HG03196 (cell line): Measurements from ENCODE around the gene TMOD1.

Source experiments
- ATAC-seq: cut with Tn5 transposase; IDR thresholded peaks from one replicate; pipeline ENCODE4 v1.9.1; 2021; ENCODE audit not compliant: unreplicated experiment

TMOD1 gene

GRCh38 chr9:97516111-97516510 lies 14.6 kb downstream of the TMOD1 start:
- ATAC-seq, result no peak

- no peak for ATAC-seq
Measured at GRCh38 chr9:97517331-97518089, 16.0 kb downstream of the TMOD1 start.

- ATAC-seq, result no peak
Measured at GRCh38 chr9:97518166-97518908, 16.9 kb downstream of the TMOD1 start.

GRCh38 chr9:97518909-97519307 lies 17.4 kb downstream of the TMOD1 start:
- ATAC-seq, result no peak

- no peak for ATAC-seq
Measured at GRCh38 chr9:97519441-97519970, 18.0 kb downstream of the TMOD1 start.

- ATAC-seq, result no peak
Measured at GRCh38 chr9:97521576-97522333, 20.3 kb downstream of the TMOD1 start.

GRCh38 chr9:97524424-97524823 lies 23.0 kb downstream of the TMOD1 start:
- no peak for ATAC-seq

- no peak for ATAC-seq
Measured at GRCh38 chr9:97525451-97525850, 24.0 kb downstream of the TMOD1 start.

- no peak for ATAC-seq
Measured at GRCh38 chr9:97526895-97527575, 25.6 kb downstream of the TMOD1 start.

GRCh38 chr9:97527626-97528528 lies 26.4 kb downstream of the TMOD1 start:
- no peak for ATAC-seq

- ATAC-seq, result no peak
Measured at GRCh38 chr9:97528529-97529230, 27.2 kb downstream of the TMOD1 start.

GRCh38 chr9:97529363-97530076 lies 28.1 kb downstream of the TMOD1 start:
- ATAC-seq, result peak; percentile 80

- ATAC-seq, result no peak
Measured at GRCh38 chr9:97531888-97532376, 30.5 kb downstream of the TMOD1 start.

- no peak for ATAC-seq
Measured at GRCh38 chr9:97534185-97534584, 32.7 kb downstream of the TMOD1 start.

GRCh38 chr9:97534961-97535594 lies 33.6 kb downstream of the TMOD1 start:
- no peak for ATAC-seq

- ATAC-seq, result no peak
Measured at GRCh38 chr9:97535771-97536170, 34.3 kb downstream of the TMOD1 start.

GRCh38 chr9:97536480-97536879 lies 35.0 kb downstream of the TMOD1 start:
- ATAC-seq, result no peak

GRCh38 chr9:97543561-97543960 lies 42.1 kb downstream of the TMOD1 start:
- no peak for ATAC-seq
